ENCODE measurements around the gene PLXNA4. TPM values are rescaled to one million over a fixed set of nuclear protein-coding genes. Genes with fewer than 3 reads are reported as not detected.

The PLXNA4 gene
- total RNA-seq, 1 experiment from 2014 or later: 1.0 TPM

GRCh38 chr7:132424277-132424676 lies 152.0 kb downstream of the PLXNA4 start:
- Histone ChIP-seq H3K4me1 (replicated peaks; ENCODE audit: insufficient read depth) (no peaks in the 10 kb centered on the region), H3K4me2 (no peak overlapping the region), H3K9me2 (ENCODE audit: insufficient read depth) (no peaks in the 10 kb centered on the region), H4K20me1 (ENCODE audit: insufficient read depth) (no peaks in the 10 kb centered on the region), H3F3A (ENCODE audit: insufficient read depth, low read depth) (no peaks in the 10 kb centered on the region), H3K36me3 (ENCODE audit: low read depth) (no peaks in the 10 kb centered on the region), H3K79me2 (ENCODE audit: low read depth) (no peaks in the 10 kb centered on the region), H3K27ac (no peak overlapping the region), H2AFZ (no peak overlapping the region), H3K27me3 (ENCODE audit: insufficient read depth, low read depth) (peaks cover 81% of the 10 kb centered on the region), H3K4me3 (no peak overlapping the region), H3K9me3 (ENCODE audit: insufficient read depth, low read depth) (no peaks in the 10 kb centered on the region)
- ChIA-PET CTCF (no interaction called here), POLR2A (ENCODE audit: unreplicated experiment) (no interaction called here)
- TF ChIP-seq EZH2 (IDR thresholded peaks at IDR 0.05; ENCODE audit: low read depth) (no peak), CTCF (conservative IDR thresholded peaks at IDR 0.05) (no peak)
- intact Hi-C loops (cut with micrococcal nuclease; ENCODE audit: unreplicated experiment): no loop called here
- no TSS peak for BruUV-seq (replicated peaks)
- DNase-seq: no peak

GRCh38 chr7:132423594-132424200 lies 152.6 kb downstream of the PLXNA4 start:
- no peaks in the 10 kb centered on the region for H4K20me1 ChIP-seq (ENCODE audit: insufficient read depth)
- POLR2A ChIA-PET (ENCODE audit: unreplicated experiment): no interaction called here
- intact Hi-C loops (cut with micrococcal nuclease; ENCODE audit: unreplicated experiment): no loop called here
- peaks cover 75% of the 10 kb centered on the region for H3K27me3 ChIP-seq (ENCODE audit: insufficient read depth, low read depth)
- CTCF ChIA-PET: no interaction called here
- no peaks in the 10 kb centered on the region for H3K79me2 ChIP-seq (ENCODE audit: low read depth)
- H3K4me3 ChIP-seq: no peak overlapping the region
- H2AFZ ChIP-seq: no peak overlapping the region
- no peak for DNase-seq
- no TSS peak for BruUV-seq (replicated peaks)
- no peak for TF ChIP-seq EZH2 (IDR thresholded peaks at IDR 0.05; ENCODE audit: low read depth)
- TF ChIP-seq CTCF (conservative IDR thresholded peaks at IDR 0.05): no peak
- H3K36me3 ChIP-seq (ENCODE audit: low read depth): no peaks in the 10 kb centered on the region
- no peak overlapping the region for H3K4me2 ChIP-seq
- H3K4me1 ChIP-seq (replicated peaks; ENCODE audit: insufficient read depth): no peaks in the 10 kb centered on the region
- H3K27ac ChIP-seq: no peak overlapping the region
- no peaks in the 10 kb centered on the region for H3F3A ChIP-seq (ENCODE audit: insufficient read depth, low read depth)
- no peaks in the 10 kb centered on the region for H3K9me3 ChIP-seq (ENCODE audit: insufficient read depth, low read depth)
- no peaks in the 10 kb centered on the region for H3K9me2 ChIP-seq (ENCODE audit: insufficient read depth)

GRCh38 chr7:132422502-132423111 lies 153.7 kb downstream of the PLXNA4 start:
- no TSS peak for BruUV-seq (replicated peaks)
- Histone ChIP-seq H3K27me3 (ENCODE audit: insufficient read depth, low read depth) (peaks cover 64% of the 10 kb centered on the region), H4K20me1 (ENCODE audit: insufficient read depth) (no peaks in the 10 kb centered on the region), H3K4me1 (replicated peaks; ENCODE audit: insufficient read depth) (no peaks in the 10 kb centered on the region), H3K79me2 (ENCODE audit: low read depth) (no peaks in the 10 kb centered on the region), H3K27ac (no peak overlapping the region), H3F3A (ENCODE audit: insufficient read depth, low read depth) (no peaks in the 10 kb centered on the region), H2AFZ (no peak overlapping the region), H3K36me3 (ENCODE audit: low read depth) (no peaks in the 10 kb centered on the region), H3K9me2 (ENCODE audit: insufficient read depth) (no peaks in the 10 kb centered on the region), H3K9me3 (ENCODE audit: insufficient read depth, low read depth) (no peaks in the 10 kb centered on the region), H3K4me2 (no peak overlapping the region), H3K4me3 (no peak overlapping the region)
- intact Hi-C loops (cut with micrococcal nuclease; ENCODE audit: unreplicated experiment): no loop called here
- ChIA-PET CTCF (no interaction called here), POLR2A (ENCODE audit: unreplicated experiment) (no interaction called here)
- TF ChIP-seq CTCF (conservative IDR thresholded peaks at IDR 0.05) (no peak), EZH2 (IDR thresholded peaks at IDR 0.05; ENCODE audit: low read depth) (no peak)
- no peak for DNase-seq

Measured in PC-9 (cell line).